NCI-H526 (cell line): Measurements from ENCODE around the gene MED15.

ENCODE experiments used
- DNase-seq, 2 experiments: peaks; one replicate each; lab custom pipeline; 2025; lab: John Stamatoyannopoulos, UW

Gene MED15

GRCh38 chr22:20551805-20552442, 44.5 kb downstream of the MED15 start:
- no peak for DNase-seq

- DNase-seq: no peak
These were observed 45.3 kb downstream of the MED15 start for GRCh38 chr22:20552443-20553401.

- no peak for DNase-seq
These were observed 46.7 kb downstream of the MED15 start for GRCh38 chr22:20553947-20554741.

DNA sequence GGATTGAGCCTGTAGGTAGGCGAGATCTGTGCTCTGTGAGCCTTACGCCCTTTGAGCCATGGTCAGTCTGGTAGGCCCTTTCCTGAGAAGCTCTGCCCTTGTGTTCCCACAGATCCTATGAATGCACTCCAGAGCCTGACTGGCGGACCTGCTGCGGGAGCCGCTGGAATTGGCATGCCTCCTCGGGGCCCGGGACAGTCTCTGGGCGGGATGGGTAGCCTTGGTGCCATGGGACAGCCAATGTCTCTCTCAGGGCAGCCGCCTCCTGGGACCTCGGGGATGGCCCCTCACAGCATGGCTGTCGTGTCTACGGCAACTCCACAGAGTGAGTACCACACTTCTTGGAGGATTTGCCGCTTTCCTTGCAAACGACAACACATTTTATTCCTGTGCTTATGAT, 47.4 kb downstream of the MED15 start:
- DNase-seq: no peak

DNA sequence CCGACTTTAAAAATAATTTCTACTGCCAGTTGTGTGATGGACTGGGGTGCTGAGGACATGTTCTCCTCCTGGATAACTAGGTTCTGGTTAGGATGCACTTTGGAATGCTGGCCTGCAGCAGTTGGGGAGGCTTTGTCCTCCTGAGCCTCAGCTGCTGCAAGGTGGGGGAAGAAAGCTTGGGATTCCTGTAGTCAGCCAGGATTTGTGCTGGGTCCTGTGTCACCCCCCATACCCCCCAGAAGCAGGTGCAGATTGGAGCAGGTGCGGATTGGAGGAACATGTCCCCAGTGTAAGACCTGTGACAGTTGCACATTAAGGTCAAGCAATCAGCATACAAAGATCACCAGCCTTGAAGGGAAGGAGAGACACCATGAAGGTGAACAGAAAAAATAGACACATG, 51.1 kb downstream of the MED15 start:
- no peak for DNase-seq

DNA sequence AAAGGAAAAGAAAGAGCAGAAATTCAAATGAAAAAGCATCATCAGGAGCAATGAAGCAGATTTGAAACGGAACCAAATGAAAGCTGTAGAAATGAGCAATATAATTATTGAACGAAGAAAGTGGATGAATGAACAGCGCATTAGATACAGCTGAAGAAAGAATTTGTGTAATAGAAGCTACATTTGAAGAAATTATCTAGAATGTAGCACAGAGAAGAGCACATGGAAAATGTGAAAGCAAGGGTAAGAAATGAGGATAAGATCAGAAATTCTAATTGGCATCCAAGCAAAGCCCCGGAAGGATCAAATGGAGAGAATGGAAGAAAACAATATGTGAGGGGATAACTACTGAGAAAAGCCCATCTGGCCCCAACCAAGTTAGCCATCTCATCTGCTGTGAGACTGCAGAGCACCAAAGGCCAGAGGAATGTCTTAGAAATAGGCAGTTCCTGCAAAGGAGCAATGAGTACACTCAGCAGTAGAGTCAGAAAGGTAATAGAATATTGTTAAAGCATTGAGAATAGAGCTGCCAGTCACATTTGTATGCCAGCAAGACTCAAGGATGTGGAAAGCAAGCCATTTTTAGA, 51.9 kb downstream of the MED15 start:
- no peak for DNase-seq

DNA sequence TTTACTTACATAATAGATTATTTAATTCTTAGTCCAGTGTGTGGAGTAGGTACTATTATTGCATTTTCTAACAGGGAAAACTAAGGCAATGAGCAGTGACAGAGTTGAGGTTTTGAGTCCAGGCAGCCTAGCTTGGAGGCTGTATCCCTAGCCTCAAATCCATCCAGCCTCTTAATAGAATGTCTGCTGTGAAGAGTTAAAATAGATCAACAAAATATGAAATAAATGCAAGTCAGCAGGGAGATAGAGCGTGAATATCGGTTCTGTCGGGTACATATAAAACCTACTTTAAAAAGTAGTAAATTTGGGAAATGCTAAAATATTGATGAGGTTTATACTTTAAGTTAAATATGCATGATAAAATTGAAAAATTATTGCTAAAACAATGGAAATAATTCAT, 53.3 kb downstream of the MED15 start:
- DNase-seq: no peak

DNA sequence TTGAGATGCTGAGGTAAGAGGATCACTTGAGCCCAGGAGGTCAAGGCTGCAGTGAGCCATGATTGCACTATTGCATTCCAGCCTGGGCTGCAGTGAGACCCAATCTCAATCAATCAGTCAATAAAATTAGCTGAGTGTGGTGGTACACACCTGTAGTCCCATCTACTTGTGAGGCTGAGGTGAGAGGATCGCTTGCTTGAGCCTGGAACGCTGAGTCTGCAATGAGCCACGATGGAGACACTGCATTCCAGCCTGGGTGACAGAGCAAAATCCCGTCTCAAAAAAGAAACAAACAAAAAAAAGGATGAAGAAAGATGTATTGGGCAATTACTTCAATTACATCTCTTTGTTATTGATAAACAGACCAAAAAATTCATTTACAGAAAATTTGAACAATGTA, 54.5 kb downstream of the MED15 start:
- no peak for DNase-seq

- no peak for DNase-seq
These were observed 55.4 kb downstream of the MED15 start for GRCh38 chr22:20562607-20563465.

GRCh38 chr22:20563466-20563906, 56.1 kb downstream of the MED15 start:
- no peak for DNase-seq

DNA sequence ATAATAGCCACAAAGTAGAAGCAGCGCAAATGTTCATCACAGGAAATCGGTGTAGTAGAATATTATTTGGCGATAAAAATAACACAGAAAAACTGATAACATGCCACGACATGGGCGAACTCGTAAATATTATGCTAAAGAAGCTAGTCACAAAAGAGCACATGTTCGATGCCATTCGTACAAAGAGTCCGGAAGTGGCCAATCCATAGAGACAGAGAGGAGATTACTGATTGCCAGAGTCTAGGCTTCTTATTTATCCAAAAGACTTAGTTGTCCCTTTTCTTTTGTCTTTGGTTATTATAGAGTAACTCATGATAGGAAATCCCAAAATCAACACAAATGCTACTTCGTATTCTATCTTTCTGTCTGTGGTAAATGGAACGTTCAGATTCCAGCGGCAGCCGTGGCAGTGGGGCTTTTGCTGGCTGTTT, 56.5 kb downstream of the MED15 start:
- no peak for DNase-seq

GRCh38 chr22:20565079-20565734, 57.8 kb downstream of the MED15 start:
- DNase-seq: no peak

GRCh38 chr22:20565761-20566160, 58.4 kb downstream of the MED15 start:
- no peak for DNase-seq

GRCh38 chr22:20566420-20567260, 59.2 kb downstream of the MED15 start:
- no peak for DNase-seq

GRCh38 chr22:20567371-20567847, 60.0 kb downstream of the MED15 start:
- no peak for DNase-seq

- no peak for DNase-seq
These were observed 60.6 kb downstream of the MED15 start for GRCh38 chr22:20567993-20568417.

- DNase-seq: no peak
These were observed 61.2 kb downstream of the MED15 start for GRCh38 chr22:20568502-20569058.

GRCh38 chr22:20569059-20570058, 61.9 kb downstream of the MED15 start:
- DNase-seq: no peak
